ENCODE results near the gene SLC26A1.

DNA sequence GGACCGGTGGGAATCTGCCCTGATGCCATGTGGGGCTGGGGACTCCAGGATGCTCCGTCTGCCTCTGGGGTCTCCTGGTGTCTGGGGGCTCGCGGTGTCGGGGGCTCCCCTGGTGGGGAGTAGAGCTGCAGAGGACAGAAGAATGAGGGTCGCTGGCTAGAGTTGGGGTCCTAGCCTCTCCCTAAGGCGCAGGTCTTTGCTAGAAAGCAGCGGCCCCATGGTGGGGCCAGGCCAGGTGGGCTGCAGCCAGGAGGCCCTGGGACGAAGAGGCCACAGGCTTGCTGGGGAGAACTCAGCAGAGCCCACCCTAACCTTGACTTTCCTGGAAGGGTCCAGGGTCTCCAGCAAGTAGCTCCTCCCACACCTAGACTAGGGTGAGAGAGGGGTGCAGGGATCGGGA is 39.7 kb upstream of the SLC26A1 start:
- TF ChIP-seq, protein P1, sequence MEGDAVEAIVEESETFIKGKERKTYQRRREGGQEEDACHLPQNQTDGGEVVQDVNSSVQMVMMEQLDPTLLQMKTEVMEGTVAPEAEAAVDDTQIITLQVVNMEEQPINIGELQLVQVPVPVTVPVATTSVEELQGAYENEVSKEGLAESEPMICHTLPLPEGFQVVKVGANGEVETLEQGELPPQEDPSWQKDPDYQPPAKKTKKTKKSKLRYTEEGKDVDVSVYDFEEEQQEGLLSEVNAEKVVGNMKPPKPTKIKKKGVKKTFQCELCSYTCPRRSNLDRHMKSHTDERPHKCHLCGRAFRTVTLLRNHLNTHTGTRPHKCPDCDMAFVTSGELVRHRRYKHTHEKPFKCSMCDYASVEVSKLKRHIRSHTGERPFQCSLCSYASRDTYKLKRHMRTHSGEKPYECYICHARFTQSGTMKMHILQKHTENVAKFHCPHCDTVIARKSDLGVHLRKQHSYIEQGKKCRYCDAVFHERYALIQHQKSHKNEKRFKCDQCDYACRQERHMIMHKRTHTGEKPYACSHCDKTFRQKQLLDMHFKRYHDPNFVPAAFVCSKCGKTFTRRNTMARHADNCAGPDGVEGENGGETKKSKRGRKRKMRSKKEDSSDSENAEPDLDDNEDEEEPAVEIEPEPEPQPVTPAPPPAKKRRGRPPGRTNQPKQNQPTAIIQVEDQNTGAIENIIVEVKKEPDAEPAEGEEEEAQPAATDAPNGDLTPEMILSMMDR (IDR thresholded peaks at IDR 0.05; ENCODE audit: extremely low read depth in 1 of 2, insufficient read depth in 1 of 2, low read depth in 1 of 2, low read length in 2 of 2): no peak
- TF ChIP-seq POLR2A (IDR thresholded peaks at IDR 0.05; ENCODE audit: low read depth, low read length): no peak
- no peak for TF ChIP-seq EZH2 (IDR thresholded peaks at IDR 0.05; ENCODE audit: borderline replicate concordance, low read depth, low read length, severe bottlenecking)
- TF ChIP-seq, protein P2, sequence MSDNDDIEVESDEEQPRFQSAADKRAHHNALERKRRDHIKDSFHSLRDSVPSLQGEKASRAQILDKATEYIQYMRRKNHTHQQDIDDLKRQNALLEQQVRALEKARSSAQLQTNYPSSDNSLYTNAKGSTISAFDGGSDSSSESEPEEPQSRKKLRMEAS (IDR thresholded peaks at IDR 0.05; ENCODE audit: insufficient read depth, insufficient read length): no peak

Data from endothelial cell of umbilical vein (primary cell).